Stimulated activated CD4-positive, alpha-beta T cell treated with anti-CD3 and anti-CD28 coated beads, Interleukin-4, amount 100 ng/mL, for 24 hours (primary cell): Measurements from ENCODE around the gene TMEM88.

Experiments
- DNase-seq: peaks from one replicate; pipeline ENCODE4 v3.0.0-alpha.2; 2020

TMEM88 gene

GRCh38 chr17:7845359-7846062, 9.4 kb upstream of the TMEM88 start:
- peak; percentile 3 for DNase-seq

GRCh38 chr17:7846063-7846735, 8.7 kb upstream of the TMEM88 start:
- peak; percentile 4 for DNase-seq

- DNase-seq, result no peak
Observed at GRCh38 chr17:7846765-7847661, 7.9 kb upstream of the TMEM88 start.

GRCh38 chr17:7848131-7848579, 6.7 kb upstream of the TMEM88 start:
- no peak for DNase-seq

GRCh38 chr17:7848739-7849129, 6.1 kb upstream of the TMEM88 start:
- no peak for DNase-seq

GRCh38 chr17:7849130-7849750, 5.6 kb upstream of the TMEM88 start:
- no peak for DNase-seq

GRCh38 chr17:7849751-7850504, 4.9 kb upstream of the TMEM88 start:
- no peak for DNase-seq

- DNase-seq, result no peak
Observed at GRCh38 chr17:7850701-7851437, 4.0 kb upstream of the TMEM88 start.

- peak; percentile 94 for DNase-seq
Observed at GRCh38 chr17:7851438-7852261, 3.2 kb upstream of the TMEM88 start.

GRCh38 chr17:7852262-7852670, 2.6 kb upstream of the TMEM88 start:
- peak; percentile 3 for DNase-seq

GRCh38 chr17:7852919-7853690, 1.8 kb upstream of the TMEM88 start:
- peak; percentile 4 for DNase-seq

GRCh38 chr17:7853691-7854038, 1.2 kb upstream of the TMEM88 start:
- peak; percentile 4 for DNase-seq

GRCh38 chr17:7854078-7854777, 638 bp upstream of the TMEM88 start:
- peak; percentile 3 for DNase-seq

GRCh38 chr17:7855660-7856010, 769 bp downstream of the TMEM88 start:
- DNase-seq, result no peak

- DNase-seq, result peak; percentile 39
Observed at GRCh38 chr17:7856011-7856810, 1.3 kb downstream of the TMEM88 start.

- peak; percentile 94 for DNase-seq
Observed at GRCh38 chr17:7856811-7857712, 2.2 kb downstream of the TMEM88 start, which contains the start of gene NAA38. Gene NAA38 (minus strand): TSS chr17:7857559. CDS start chr17:7857463, 96 bp downstream.
